HG03442 (cell line): ENCODE results near the gene HERC3.
A peak's percentile ranks its signal among the peaks of the same experiment; 100 is the strongest.

ENCODE experiments used
- ATAC-seq: cut with Tn5 transposase; IDR thresholded peaks from one replicate; pipeline ENCODE4 v1.9.1; 2021; ENCODE audit warnings: mild to moderate bottlenecking, moderate library complexity; ENCODE audit not compliant: unreplicated experiment

The HERC3 gene

DNA sequence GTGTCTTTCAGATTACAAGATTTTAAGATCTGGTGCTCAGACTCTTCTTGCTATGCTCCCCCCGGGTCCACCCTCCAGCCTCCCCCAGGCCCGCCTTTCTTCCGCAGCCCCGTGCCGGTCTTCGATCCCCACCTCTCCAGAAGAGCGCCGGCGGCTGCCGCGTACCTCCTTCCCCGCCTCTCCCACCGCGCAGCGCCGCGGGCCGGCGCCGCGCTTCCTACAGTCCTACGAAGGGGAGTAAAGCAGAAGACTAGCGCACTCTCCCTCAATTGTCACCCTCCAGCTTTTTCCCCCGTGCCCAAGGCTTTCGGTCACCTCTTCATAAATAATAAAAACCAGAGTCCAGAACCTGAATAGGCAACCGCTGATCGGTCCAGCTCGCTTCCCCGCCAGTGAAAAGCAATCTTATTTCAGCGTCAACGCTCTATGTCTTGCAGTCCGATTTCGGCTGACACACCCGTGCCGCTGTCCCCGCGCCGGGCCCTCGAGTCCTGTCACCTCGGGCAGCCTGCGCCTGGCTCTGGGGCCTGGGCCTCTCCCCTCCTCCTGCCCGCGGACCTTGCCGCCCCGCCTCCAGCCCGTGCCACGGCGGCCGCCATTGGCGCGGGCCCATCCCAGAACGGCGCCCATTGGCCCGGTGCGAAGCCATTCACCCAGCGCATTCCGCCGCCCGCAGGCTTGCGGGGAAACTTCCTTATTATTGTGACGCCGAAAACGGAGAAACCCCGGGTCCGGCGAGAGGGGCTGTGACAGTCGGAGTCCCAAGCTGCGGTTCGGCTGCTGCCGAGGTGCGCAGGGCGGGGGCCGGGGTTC, at the start of gene HERC3:
TSS of gene HERC3 (plus strand) at position 694 of the 813 bp plus-strand sequence. CDS start 13,344 bp downstream, outside the sequence.
- peak; percentile 95 for ATAC-seq

DNA sequence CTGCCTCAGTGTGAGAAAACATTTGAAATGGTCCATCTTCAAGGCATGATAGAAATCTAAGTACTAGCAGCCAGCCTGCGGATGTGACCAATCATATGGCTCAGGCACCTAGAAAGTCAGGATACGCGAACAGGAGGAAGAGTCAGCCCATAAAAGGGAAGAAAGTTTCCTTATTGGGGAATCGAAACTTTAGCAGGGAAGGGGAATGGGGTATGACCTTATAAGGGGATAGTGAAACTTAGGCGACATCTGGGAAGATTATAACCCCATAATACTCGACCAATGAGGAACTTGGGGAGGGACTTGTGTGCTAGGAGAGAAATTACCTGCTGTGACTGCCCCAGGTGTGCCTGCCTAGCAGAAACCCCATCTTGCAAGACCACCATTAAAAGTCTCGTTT, 42.5 kb upstream of the HERC3 start:
- ATAC-seq, result no peak

DNA sequence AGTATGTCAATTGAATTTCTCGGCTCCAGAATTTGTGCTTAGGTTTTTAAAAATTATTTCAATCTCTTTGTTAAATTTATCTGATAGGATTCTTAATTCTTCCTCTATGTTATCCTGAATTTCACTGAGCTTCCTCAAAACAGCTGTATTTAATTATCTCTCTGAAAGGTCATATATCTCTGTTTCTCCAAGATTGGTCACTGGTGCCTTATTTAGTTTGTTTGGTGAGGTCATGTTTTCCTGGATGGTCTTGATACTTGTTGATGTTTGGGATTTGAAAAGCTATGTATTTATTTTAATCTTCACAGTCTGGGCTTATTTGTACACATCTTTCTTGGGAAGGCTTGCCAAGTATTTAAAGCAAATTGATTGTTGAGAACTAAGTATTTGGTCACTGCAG, 24.7 kb upstream of the HERC3 start:
- ATAC-seq, result no peak

DNA sequence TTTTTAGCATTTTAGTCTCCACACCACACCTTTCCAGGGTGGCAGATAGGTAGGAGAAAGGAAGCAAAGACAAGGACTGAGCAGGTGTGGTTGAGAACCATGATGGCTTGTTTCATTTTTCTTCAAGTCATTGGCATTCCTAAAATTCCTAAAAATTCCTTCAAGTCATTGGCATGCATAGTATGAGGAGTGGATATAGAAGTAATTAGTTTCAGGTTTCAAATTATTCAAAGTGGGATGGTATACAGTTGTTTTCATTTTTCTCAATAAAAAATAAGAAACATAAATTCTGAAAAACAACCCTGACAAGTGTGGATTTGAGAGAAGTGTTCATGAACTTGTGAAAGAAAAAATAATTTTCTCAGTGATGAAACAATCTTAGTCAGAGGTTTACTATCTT, 22.3 kb upstream of the HERC3 start:
- no peak for ATAC-seq

DNA sequence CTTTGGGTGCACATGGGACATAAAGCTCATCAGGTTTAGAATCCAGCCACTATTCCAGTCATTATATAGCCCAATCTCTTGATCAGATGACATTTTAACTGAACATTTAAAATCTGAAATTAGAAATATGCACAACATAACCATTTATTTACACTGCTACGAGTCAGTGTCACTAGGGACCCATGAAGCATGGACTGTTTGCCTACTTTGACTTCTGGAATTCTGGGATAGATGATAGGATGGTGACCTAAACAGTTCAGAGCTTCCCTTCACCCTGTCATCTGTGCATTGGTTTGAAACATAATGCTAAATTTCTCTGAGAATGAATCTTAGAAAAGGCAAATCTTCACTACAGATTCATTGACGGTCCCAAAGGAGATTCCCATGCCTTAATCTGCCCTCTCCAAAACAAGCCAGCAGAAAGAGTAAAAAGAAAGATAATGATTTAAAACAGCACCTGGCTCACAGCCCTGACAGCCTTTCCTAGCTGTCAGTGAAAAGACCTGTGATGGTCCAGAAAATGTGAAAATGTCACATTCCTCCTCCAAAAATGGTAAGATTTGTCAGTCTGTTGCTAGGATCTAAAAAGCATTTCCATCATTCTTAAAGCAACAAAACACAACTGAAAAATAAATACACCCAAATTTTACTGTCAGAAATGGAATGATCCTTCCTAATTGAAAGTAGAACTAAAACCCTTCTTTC, 18.9 kb upstream of the HERC3 start:
- ATAC-seq, result no peak

DNA sequence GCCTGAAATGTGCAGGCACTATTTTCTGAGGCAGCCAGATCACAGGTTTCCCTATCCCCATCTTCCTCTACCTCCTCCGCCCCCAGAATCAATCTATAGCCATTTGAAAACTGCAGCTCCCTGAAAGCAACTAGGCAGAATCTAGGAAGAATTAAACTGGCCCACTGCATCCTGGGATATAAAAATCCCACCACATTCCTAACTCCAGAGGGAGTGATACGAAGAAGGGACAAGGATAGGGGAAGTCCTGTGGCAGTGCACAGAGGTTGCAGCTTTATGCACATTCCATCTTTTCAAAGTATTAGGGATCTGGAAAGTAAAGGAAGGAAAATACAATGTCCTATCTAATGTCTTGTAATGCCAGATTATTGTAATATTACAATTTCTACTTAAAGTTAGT, 18.3 kb upstream of the HERC3 start:
- no peak for ATAC-seq

DNA sequence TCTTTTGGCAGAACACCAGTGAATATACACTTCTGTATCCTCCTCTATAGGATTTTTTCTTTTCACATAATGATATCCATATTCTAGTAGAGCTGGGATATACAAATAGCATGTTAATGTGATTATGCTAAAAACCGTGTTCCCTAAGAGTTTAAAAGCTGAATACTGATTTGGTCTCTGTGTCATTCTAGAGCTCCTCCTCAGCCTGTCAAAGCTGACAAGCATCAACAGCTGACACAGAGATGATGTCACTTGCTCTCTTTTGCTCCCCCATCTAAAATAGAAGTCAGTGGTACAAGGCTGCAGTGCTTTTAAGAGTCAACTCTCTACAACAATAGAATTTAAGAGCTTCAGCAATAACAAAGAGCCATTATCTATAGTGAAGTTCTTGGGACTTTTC, 17.1 kb upstream of the HERC3 start:
- no peak for ATAC-seq

DNA sequence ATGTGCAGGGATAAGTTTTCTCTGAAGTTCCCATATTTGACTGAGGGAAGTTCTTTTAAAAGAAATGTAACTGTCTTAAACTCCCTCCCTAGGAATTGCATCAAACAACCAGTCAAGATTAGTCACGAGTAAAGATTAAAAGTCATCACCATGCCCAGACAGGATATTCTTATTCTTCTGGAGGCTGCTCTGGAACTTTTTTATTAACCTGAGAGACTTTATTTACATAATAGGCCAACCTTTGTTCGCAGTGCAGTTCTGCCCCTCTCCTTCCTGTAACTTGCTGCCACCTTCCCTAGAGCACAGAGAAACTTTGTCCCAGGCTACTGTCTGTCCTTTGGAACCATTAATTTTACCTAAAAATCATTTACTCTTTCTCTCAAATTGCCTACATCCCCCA, 9.8 kb upstream of the HERC3 start:
- no peak for ATAC-seq

DNA sequence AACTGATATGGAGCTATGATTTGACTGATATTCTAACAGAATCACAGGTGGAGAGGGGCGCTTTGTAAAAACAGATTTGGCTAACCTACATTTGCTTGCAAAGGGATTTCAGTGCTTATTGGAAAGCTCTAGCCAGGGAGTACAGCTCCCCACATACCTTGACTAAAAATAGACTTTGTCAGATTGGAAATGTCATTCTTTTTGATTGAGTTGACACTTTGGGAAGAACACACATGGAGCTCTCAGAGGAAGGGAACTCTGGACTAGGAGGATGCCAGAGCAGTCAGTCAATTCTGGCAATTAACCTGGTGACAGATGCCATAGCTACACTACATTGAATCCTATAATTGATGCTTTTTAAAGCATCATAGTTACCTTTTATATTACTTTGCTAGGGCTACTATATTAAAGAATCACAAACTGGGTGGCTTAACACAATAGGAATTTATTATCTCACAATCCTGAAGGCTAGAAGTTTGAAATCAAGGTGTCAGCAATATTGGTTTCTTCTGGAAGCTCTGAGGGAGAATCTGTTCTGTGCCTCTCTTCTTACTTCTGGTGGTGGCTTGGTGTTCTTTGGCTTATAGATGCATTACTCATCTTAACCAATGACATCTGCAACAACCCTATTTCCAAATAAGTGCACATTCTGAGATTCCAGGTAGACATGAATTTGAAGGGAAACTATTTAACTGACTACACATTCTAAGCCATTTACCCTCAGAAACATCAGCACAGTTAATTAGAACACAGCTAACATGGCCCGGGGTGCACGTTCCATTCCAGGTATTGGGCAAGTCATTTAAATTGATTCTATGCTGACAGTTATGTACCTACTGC, 8.4 kb upstream of the HERC3 start:
- no peak for ATAC-seq

DNA sequence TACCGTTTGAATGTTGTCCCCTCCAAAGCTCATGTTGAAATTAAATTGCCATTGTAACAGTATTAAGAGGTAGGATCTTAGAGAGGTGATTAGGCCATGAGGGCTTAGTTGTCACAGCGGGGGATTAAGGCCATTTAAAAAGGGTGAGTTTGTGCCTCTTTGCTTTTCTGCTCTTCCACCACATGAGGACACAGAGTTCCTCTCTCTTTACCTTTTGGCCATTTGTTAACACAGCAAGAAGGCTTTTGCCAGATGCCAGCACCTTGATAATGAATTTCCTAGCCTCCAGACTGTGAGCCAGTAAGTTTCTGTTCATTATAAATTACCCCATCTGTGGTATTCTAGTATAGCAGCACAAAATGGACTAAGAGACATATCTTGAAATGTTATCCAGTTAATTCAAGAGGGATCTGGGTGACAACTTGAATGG, 7.8 kb upstream of the HERC3 start:
- no peak for ATAC-seq

DNA sequence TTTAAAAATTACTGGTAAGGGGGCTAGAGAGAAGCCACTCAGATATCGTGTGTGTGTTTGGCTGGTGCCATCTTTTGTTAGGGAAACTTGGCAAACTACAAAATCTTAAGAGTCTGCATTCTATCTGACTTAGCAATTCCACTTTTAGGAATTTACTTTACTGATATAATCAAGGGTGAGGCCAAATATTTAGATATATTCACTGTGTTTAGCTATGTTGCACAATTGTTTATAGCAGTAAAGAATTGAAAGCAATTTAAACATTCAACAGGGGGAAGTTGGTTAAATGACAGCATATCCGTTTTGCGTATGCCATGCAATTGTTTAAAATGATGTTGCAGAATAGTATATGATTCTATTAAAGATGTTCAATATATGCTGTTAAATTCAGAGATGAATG, 6.4 kb upstream of the HERC3 start:
- ATAC-seq, result no peak

DNA sequence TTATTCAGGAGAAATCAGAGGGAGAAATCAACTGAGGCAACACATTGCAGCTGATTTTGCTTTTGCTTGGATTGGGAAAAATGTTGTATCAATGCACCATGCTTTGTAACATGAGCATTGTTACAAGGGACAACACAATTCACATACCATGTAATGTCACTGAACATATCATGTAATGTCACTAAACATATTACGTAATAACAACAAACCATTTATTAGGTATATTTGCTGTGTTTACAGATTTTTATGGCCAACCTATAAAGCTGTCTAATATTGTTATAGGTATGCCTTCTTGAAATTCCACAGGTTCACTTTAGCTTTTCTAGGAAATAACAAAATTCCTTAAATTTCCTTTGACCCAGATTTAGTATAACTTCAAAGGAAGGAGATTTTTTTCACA, 5.0 kb upstream of the HERC3 start:
- ATAC-seq, result no peak

DNA sequence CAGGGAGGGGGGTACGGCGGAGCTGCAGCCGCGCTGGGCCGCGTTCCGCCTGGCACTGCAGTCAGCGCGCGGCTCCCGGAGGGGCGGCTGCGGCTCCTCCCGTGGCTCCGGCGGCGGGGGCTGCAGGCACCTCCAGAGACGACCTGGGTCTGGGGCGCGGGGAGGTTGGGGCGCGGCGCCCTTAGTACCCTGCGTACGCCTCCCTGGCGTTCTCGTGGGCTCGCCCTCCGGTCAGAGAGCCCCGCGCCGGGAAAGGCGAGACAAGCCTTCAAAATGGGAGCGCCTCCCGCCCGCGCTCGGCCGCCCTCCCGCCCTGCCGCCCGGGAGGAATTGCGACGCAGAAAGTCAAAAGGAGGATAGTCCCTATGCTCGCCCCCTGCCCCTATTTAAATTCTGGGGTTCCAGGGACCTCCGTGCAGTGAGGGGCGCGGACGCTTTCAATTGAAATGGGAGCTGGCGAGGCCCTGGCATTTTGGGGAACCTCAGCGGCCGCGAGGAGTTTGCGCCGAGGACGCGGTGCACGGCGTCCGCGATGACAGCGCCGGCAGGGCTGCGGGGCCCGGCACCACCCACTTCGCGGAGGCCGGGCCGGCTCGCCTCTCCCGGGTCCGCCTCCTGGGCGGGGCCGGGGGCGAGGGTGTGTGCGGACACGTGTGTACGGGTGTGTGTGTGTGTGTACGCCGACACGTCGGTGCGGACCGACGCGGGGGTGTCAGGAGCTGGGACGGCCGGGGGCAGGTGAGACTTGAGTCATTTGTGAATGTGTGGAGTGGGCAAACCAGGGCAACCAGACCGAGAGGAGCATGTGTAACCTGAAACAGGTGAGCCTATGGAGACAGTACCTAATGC, 544 bp downstream of the HERC3 start:
- peak; percentile 76 for ATAC-seq

DNA sequence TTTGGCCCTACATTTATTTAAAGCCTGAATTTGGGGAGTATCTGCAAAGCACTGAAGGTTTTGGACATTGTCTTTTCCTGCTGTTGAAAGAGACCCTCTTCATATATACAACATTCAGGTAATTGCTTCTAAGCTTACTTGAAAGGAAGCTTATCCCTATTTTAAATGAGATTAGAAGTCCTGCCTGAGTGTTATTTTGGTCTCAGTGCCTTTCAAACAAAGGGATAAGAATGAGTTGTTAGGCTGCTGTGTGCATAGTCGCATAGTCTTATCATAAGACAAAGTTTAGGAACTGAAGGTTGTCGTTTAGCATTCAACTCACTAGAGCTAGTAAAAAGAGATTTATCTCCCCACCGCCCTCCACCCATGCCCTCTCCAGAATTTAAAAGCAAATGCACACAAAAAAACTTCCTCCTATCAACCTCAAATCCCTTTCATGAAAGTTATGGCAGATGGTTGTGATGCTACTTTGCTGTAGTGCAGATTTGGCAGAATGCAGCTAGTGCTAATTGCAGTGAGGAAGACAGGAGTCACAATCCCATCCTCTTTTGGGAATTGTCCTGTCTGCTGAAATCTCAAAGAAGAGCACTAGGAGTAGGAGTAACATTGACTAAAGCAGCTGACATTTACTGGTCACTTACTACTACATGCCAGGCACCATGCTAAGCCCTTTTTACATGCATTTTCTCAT, 5.8 kb downstream of the HERC3 start:
- ATAC-seq, result no peak

DNA sequence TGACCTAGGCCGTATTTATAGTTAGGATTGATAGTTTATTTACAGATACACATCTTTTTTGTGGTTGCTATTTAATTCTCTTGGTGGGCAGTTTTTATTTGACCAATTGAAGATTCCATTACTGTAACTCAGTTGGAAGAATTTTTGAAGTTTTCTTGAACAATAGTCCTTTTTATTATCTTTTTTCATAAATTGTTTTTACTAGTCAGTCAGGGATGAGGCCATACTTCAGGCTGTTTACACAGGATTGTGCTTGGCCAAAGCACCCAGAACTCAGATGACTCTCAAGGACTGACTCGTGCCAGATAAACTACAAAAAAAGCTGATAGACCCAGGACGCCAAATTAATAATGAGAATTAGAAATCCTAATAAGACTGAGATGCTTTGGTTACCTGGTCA, 7.0 kb downstream of the HERC3 start:
- no peak for ATAC-seq

DNA sequence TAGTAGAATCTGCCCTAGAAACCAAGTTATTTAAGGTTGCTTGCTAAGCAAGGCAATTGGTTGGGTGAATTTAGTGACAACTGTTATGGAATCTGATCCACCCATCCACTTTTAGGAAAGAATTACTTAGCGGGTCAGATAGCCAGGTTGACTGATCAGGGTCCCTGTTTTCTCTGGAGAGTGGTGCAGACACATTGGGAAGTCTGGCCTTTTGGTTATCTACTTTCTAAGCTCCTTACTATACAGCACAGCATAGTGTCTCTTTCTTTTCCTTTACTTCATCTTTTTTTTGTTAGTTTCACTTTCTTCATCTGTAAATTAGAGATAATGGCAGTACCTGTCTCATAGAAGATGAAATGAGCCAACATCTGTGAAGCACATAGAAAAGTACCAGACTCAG, 7.4 kb downstream of the HERC3 start:
- no peak for ATAC-seq

DNA sequence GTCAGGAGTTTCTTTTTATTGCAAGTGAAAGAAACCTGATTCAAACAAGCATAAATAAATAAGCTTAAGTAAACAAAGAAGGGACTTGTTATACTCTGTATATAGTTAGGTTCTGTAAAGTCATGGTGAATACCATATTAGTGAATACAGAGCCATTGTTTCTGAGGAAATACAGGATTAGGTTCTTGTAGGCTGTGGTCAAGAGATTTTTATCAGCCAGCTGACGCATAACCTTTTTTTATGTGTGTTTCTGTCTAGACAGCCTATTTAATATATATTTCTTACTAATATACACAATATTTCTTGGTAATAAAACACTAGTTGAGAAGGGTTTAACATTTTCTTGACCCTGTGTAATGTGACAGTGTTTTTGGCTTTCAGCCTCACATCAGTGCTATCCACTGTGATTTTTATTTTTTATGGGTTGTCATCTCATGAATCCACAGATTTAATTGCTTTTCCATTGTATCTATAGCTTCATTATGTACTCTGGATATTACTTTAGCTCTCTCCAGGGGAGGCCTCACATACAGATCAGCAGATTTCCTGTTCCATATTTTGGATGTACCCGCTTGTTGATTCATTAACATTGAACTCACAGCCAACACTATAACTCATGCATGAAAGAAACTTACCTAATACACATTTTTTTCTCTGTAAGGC, 8.0 kb downstream of the HERC3 start:
- ATAC-seq, result no peak

DNA sequence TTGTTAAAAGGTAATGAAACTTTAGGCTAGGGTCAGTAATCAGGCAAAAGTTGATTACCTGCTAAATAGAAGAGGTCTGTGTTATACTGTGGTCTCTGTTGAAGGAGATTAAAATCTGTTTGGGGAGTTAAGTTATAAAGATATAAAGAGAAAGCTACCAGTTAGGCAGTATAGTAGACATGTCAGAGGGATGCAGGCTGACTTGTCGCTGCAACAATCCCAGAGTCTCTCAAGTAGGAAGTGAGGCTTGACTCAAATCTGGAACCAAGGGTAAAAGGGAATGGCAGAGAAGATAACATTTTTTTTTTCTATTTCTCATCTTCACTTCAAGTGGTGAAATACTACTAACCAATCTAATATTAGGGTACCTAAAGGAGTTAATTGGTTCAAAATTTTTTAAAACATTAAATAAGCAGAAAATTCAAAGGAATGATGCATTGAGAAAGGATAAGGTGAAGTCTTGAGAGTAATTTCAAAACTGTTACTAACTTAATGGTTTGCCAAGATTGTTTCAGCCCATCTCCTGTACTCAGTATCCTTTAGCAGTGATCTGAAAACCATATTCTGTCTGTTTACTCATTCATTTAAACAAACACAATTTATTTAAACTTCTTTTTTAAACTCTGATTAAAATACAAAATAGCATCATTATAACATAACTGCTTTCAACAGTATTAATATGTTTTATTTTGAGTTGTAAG, 12.8 kb downstream of the HERC3 start:
- ATAC-seq, result no peak

DNA sequence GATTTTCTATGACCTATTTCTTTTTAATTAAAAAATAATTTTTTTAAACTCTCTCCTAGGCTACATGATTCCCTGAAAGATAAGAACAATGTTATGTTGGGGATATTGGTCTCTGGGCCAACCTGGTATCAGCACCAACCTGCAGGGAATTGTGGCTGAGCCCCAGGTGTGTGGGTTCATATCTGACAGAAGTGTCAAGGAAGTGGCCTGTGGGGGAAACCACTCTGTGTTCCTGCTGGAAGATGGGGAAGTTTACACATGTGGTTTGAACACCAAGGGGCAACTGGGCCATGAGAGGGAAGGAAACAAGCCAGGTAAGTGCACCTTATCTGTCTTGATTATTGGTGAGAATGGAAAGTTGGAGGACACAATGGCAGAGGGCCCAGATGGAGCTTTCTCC, 13.5 kb downstream of the HERC3 start:
- no peak for ATAC-seq
